Gastrocnemius medialis (tissue), 4 donors: ENCODE data around the gene ADAMTSL1. TPM values are rescaled to one million over a fixed set of nuclear protein-coding genes. Genes with fewer than 3 reads are reported as not detected.

ENCODE experiments used
- ATAC-seq, 2 donors: fragments of 150-250 bp; one replicate each; pipeline ENCODE4 v1.9.1; 2016
- DNase-seq, 2 donors: peaks; one replicate each; pipeline ENCODE4 v3.0.0-alpha.2; 2019
- H3K27ac ChIP-seq, 4 donors: fragments of 200-600 bp; sonication (generic); 1 replicate in 1 of 4; 2 replicates in 3 of 4; pipeline ENCODE4 v1.5.1; 2016 to 2018; ENCODE audit warnings: mild to moderate bottlenecking in 2 of 4, moderate library complexity in 1 of 4
- H3K27me3 ChIP-seq, 3 donors: fragments of 200-600 bp; sonication (generic) in 2 of 3; 1 replicate in 1 of 3; 2 replicates in 2 of 3; pipeline versions ENCODE4 v1.5.1 to v1.6.0; 2016 to 2019; ENCODE audit warnings: mild to moderate bottlenecking in 1 of 3, moderate library complexity in 1 of 3
- H3K36me3 ChIP-seq, 2 donors: fragments of 200-600 bp; sonication (generic) in 1 of 2; one replicate each; pipeline ENCODE4 v1.5.1; 2017 to 2018
- H3K4me1 ChIP-seq, 2 donors: fragments of 200-600 bp; sonication (generic) in 1 of 2; one replicate each; pipeline ENCODE4 v1.5.1; 2016 to 2017; ENCODE audit warnings: mild to moderate bottlenecking in 2 of 2
- H3K4me3 ChIP-seq, 4 donors: fragments of 200-600 bp; sonication (generic) in 3 of 4; 1 replicate in 1 of 4; 2 replicates in 3 of 4; pipeline ENCODE4 v1.5.1; 2016 to 2019; ENCODE audit warnings: mild to moderate bottlenecking in 2 of 4
- H3K9me3 ChIP-seq, 3 donors: fragments of 200-600 bp; sonication (generic) in 2 of 3; 1 replicate in 1 of 3; 2 replicates in 2 of 3; pipeline ENCODE4 v1.5.1; 2016 to 2019
- POLR2A ChIP-seq, 2 donors: fragments of 450-650 bp; IDR thresholded peaks; one replicate each; pipeline ENCODE4 v1.6.1; 2017; ENCODE audit warnings: antibody characterized with exemption in 2 of 2, mild to moderate bottlenecking in 2 of 2, moderate library complexity in 2 of 2
- in situ Hi-C, 4 donors: fragments of 200-750 bp; cut with MboI; loops; one replicate each; pipeline versions ENCODE4 v1.15.0 to v1.8.0; 2017; ENCODE audit warnings: low sequenced_read_pairs in 4 of 4
- intact Hi-C: fragments of 100-400 bp; cut with DNase I; formaldehyde crosslinking; loops from one replicate; pipeline ENCODE4 v1.15.1; 2023; ENCODE audit warnings: low total_unique reads
- total RNA-seq, 4 donors: library from RNA; depleted of rRNA; stranded (reverse); fragments of >200 nt; gene quantifications; one replicate each; pipeline versions ENCODE4 v1.1.0 to v1.2.3, GENCODE V29; 2016
- TF ChIP-seq, protein P1 (sequence below), 5 experiments: fragments of 450-650 bp in 3 of 5; fragments of 200-600 bp in 2 of 5; sonication (generic) in 2 of 5; IDR thresholded peaks in 4 of 5; conservative IDR thresholded peaks in 1 of 5; 1 replicate in 4 of 5; 2 replicates in 1 of 5; pipeline ENCODE4 v1.5.1; 2016 to 2019; ENCODE audit warnings: antibody characterized with exemption in 5 of 5, mild to moderate bottlenecking in 3 of 5, moderate library complexity in 3 of 5

The ADAMTSL1 gene
- total RNA-seq, 4 donors from 2014 or later = 0.05 to 0.58 (median 0.28) TPM

DNA sequence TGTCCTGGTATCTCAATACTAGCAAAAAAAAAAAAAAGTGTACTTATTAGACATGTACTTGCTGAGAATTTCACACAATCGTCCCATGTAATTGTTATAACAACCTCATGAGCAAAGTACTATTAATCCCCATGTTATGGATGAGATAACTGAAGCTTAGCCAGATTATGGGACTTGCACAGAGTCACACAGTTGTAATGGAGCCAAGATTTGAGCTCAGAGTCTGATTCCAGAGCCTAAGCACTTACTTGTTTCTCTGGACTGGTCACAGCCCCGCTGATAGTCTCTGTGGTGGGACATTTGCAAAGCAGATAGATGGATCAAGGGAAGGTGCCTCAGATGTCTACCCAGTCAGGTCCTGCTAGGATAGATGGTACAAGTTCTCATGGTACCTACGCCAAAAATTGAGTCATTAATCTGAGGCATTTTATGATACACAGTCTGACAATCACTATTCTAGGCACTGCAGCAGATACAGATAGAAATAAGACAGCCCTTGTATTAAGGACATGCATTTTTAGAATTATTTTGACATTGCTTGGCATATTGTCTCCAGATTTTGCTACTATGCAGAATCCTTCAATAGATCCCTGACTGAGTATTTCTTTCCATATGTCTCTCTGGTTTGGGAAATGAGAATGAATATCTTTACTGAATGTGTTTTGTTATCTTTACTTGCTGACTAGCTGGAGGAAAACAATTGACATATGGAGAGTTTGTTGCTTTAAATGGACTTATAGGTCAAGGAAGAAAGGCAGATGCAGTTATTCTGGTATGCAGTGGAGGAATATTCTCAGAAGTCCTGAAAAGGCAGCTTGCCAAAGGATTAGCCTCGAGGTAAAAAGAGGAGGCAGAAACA is 149.5 kb downstream of the ADAMTSL1 start:
- Histone ChIP-seq H3K27ac (no peak overlapping the region), H3K36me3 (no peaks in the 10 kb centered on the region), H3K9me3 (no peaks in the 10 kb centered on the region), H3K4me3 (no peak overlapping the region), H3K4me1 (no peaks in the 10 kb centered on the region), H3K27me3 (no peaks in the 10 kb centered on the region)
- DNase-seq = no peak
- intact Hi-C loops = no loop called here
- in situ Hi-C loops = no loop called here
- no peak for ATAC-seq
- TF ChIP-seq, protein P1, sequence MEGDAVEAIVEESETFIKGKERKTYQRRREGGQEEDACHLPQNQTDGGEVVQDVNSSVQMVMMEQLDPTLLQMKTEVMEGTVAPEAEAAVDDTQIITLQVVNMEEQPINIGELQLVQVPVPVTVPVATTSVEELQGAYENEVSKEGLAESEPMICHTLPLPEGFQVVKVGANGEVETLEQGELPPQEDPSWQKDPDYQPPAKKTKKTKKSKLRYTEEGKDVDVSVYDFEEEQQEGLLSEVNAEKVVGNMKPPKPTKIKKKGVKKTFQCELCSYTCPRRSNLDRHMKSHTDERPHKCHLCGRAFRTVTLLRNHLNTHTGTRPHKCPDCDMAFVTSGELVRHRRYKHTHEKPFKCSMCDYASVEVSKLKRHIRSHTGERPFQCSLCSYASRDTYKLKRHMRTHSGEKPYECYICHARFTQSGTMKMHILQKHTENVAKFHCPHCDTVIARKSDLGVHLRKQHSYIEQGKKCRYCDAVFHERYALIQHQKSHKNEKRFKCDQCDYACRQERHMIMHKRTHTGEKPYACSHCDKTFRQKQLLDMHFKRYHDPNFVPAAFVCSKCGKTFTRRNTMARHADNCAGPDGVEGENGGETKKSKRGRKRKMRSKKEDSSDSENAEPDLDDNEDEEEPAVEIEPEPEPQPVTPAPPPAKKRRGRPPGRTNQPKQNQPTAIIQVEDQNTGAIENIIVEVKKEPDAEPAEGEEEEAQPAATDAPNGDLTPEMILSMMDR (IDR thresholded peaks at IDR 0.05 in 4 of 5, conservative IDR thresholded peaks at IDR 0.05 in 1 of 5) = no peak
- no peak for TF ChIP-seq POLR2A (IDR thresholded peaks at IDR 0.05)

DNA sequence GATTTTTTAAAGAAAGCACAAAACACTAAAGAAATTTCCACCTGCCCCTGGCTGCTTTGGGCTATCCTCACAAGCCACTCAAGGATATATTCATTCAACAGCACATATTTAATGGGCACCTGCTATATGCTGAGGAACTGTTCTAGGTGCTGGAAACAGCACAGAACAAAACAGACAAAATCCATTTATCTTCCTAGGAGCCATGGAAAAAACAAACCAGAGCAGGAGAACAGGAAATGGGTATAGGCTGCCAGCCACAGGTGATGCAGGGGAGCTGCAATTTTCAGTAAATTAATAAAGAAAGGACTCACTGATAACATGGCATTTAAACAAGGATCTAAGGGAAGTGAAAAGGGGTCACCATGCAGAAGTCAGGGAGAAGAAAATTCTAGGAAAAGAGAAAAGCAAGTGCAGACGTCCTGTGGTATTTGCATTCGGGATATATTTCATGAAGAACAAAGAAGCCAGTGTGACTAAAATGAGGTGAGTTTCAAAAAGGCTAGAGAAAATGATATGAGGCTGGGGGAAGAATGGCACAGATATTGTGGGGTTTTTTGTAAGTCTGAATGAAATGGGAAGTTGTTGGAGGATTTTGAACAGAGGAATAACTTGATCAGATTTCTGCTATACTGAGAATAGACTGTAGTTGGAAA is 152.2 kb downstream of the ADAMTSL1 start:
- intact Hi-C loops (no loop called here), in situ Hi-C loops (no loop called here)
- Histone ChIP-seq H3K36me3 (no peaks in the 10 kb centered on the region), H3K4me3 (no peak overlapping the region), H3K27me3 (no peaks in the 10 kb centered on the region), H3K9me3 (no peaks in the 10 kb centered on the region), H3K27ac (no peak overlapping the region), H3K4me1 (no peaks in the 10 kb centered on the region)
- no peak for TF ChIP-seq POLR2A (IDR thresholded peaks at IDR 0.05)
- TF ChIP-seq, protein P1 (IDR thresholded peaks at IDR 0.05 in 4 of 5, conservative IDR thresholded peaks at IDR 0.05 in 1 of 5) = no peak
- DNase-seq (no peak), ATAC-seq (no peak)

DNA sequence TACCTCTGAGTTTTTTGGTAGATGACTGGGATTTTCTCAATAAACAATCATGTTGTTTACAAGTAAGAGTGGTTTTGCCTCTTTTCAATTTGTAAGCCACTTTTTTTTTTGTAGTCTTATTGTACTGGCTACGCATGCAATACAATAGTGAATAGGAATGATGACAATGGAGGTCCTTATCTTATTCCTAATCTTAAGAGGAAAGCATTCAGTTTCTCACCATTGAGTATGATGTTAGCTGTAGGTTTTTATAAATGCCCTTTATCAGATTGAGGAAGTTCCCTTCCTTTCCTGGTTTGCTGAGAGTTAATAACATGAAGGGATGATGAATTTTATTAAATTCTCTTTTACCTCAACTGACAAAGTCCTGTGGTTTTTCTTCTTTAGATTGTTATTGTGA is 155.2 kb downstream of the ADAMTSL1 start:
- in situ Hi-C loops = no loop called here
- no peaks in the 10 kb centered on the region for H3K4me1 ChIP-seq
- no peak overlapping the region for H3K4me3 ChIP-seq
- H3K36me3 ChIP-seq = no peaks in the 10 kb centered on the region
- no peaks in the 10 kb centered on the region for H3K9me3 ChIP-seq
- intact Hi-C loops = no loop called here
- H3K27me3 ChIP-seq = no peaks in the 10 kb centered on the region
- TF ChIP-seq, protein P1 (IDR thresholded peaks at IDR 0.05 in 4 of 5, conservative IDR thresholded peaks at IDR 0.05 in 1 of 5) = no peak
- TF ChIP-seq POLR2A (IDR thresholded peaks at IDR 0.05) = no peak
- no peak overlapping the region for H3K27ac ChIP-seq
- ATAC-seq (no peak), DNase-seq (no peak)

DNA sequence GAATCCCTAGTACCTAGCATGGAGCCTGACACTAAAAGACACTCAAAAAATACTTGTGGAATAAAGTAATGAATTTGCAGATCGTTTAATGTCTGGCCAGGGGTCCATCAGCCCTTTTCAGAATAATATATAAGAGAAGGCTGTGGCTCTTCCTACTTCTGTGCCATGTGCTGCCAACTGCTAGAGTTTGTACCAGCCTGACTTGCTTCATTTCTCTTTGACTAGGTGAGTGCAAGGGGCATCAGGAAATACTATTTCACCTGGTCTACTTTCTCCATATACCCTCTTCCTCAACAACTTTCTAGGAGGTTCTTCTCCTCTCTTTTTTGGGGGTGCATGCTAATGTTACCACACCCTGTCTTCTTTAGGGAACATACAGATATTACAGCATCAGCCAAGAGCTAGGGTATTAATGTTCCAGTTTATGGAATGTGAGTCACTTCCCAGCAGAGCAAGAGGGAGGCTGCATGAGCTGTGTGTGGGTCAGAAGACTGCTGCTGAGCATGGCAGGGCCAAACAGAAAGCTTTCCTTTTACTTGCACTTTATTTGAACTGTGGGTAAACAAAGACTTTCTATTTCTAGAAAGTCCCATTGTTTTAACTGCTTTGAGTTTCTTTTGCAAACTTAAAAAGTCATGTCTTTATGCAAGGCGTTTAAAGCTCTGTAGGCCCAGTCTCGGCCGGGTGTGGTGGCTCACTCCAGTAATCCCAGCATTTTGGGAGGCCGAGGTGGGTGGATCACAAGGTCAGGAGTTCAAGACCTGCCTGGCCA is 158.9 kb downstream of the ADAMTSL1 start:
- DNase-seq (no peak), ATAC-seq (peak; percentile 39 to 66)
- TF ChIP-seq POLR2A (IDR thresholded peaks at IDR 0.05) = no peak
- TF ChIP-seq, protein P1 (IDR thresholded peaks at IDR 0.05 in 4 of 5, conservative IDR thresholded peaks at IDR 0.05 in 1 of 5) = no peak
- Histone ChIP-seq H3K4me1 (no peaks in the 10 kb centered on the region), H3K27me3 (no peaks in the 10 kb centered on the region), H3K27ac (peak overlapping the region in 3 of 4 donors; percentile 16 to 60 (median 42)), H3K4me3 (no peak overlapping the region), H3K9me3 (no peaks in the 10 kb centered on the region), H3K36me3 (no peaks in the 10 kb centered on the region)
- in situ Hi-C loops = no loop called here
- intact Hi-C loops = no loop called here
